ENCODE data around the gene KCTD6. TPM values are rescaled to one million over a fixed set of nuclear protein-coding genes. Genes with fewer than 3 reads are reported as not detected.

Gene KCTD6
- 10 to 100 TPM; 13.1 to 17.8 (median 16.3) TPM for total RNA-seq

- 0% methylated on average over 1 to 3 of the region's 104 CpGs for WGBS, 2 donors (ENCODE audit: low coverage in 1 of 2)
- no peaks in the 10 kb centered on the region for H3K27me3 ChIP-seq
- peak; percentile 39 to 62 for TF ChIP-seq POLR2A (IDR thresholded peaks at IDR 0.05)
- TF ChIP-seq EP300 (IDR thresholded peaks at IDR 0.05), result no peak
- TF ChIP-seq CTCF (IDR thresholded peaks at IDR 0.05), result peak; percentile 18 to 84 (median 76)
- TF ChIP-seq POLR2AphosphoS5 (IDR thresholded peaks at IDR 0.05), result peak; percentile 43
- H3K27ac ChIP-seq, result peak within 1 kb of the TSS; percentile 47 to 93 (median 91)
- H3K9me3 ChIP-seq, result no peaks in the 10 kb centered on the region
- peaks cover 3 to 58% (median 26%) of the 10 kb centered on the region in 3 donors for H3K4me1 ChIP-seq
- no peaks in the 10 kb centered on the region for H3K36me3 ChIP-seq
- ATAC-seq, result peak; percentile 97
- H3K4me3 ChIP-seq, result peak within 1 kb of the TSS; percentile 69 to 86
These were observed at the start of gene KCTD6 for GRCh38 chr3:58491506-58492402. KCTD6 (plus strand) TSS chr3:58492096; CDS start chr3:58498756, 6,660 bp downstream.

- Histone ChIP-seq H3K9me3 (peaks cover 0 to 36% (median 0%) of the 10 kb centered on the region in 3 donors), H3K27me3 (no peaks in the 10 kb centered on the region), H3K36me3 (no peaks in the 10 kb centered on the region), H3K4me1 (no peaks in the 10 kb centered on the region), H3K4me3 (no peak overlapping the region), H3K27ac (no peak overlapping the region)
- TF ChIP-seq CTCF (IDR thresholded peaks at IDR 0.05) (no peak), EP300 (IDR thresholded peaks at IDR 0.05) (no peak), POLR2A (IDR thresholded peaks at IDR 0.05) (no peak), POLR2AphosphoS5 (IDR thresholded peaks at IDR 0.05) (no peak)
- ATAC-seq, result no peak
- WGBS, 2 donors (ENCODE audit: low coverage in 1 of 2), result 33% methylated on average over 1 of the region's 1 CpG; no CpG with 5 or more reads in 1 of the 2 donors
These were observed 39.7 kb upstream of the KCTD6 start for GRCh38 chr3:58452176-58452575.

- no peak overlapping the region for H3K27ac ChIP-seq
- ATAC-seq, result no peak
- H3K9me3 ChIP-seq, result peaks cover 0 to 22% (median 0%) of the 10 kb centered on the region in 3 donors
- H3K27me3 ChIP-seq, result no peaks in the 10 kb centered on the region
- H3K36me3 ChIP-seq, result no peaks in the 10 kb centered on the region
- no peak overlapping the region for H3K4me3 ChIP-seq
- peaks cover 0 to 14% (median 0%) of the 10 kb centered on the region in 3 donors for H3K4me1 ChIP-seq
- WGBS, 2 donors (ENCODE audit: low coverage in 1 of 2), result 59 to 76% methylated on average over 3 to 4 of the region's 4 CpGs
- TF ChIP-seq POLR2A (IDR thresholded peaks at IDR 0.05), result no peak
- no peak for TF ChIP-seq EP300 (IDR thresholded peaks at IDR 0.05)
- TF ChIP-seq POLR2AphosphoS5 (IDR thresholded peaks at IDR 0.05), result no peak
- TF ChIP-seq CTCF (IDR thresholded peaks at IDR 0.05), result no peak
These were observed 32.7 kb upstream of the KCTD6 start for GRCh38 chr3:58459160-58459559.

- Histone ChIP-seq H3K4me3 (no peak overlapping the region), H3K27me3 (no peaks in the 10 kb centered on the region), H3K9me3 (no peaks in the 10 kb centered on the region), H3K36me3 (no peaks in the 10 kb centered on the region), H3K4me1 (peaks cover 0 to 14% (median 0%) of the 10 kb centered on the region in 3 donors), H3K27ac (no peak overlapping the region)
- TF ChIP-seq EP300 (IDR thresholded peaks at IDR 0.05) (no peak), CTCF (IDR thresholded peaks at IDR 0.05) (no peak), POLR2A (IDR thresholded peaks at IDR 0.05) (no peak), POLR2AphosphoS5 (IDR thresholded peaks at IDR 0.05) (no peak)
- 43% methylated on average over 1 of the region's 4 CpGs; no CpG with 5 or more reads in 1 of the 2 donors for WGBS, 2 donors (ENCODE audit: low coverage in 1 of 2)
- no peak for ATAC-seq
These were observed 29.1 kb upstream of the KCTD6 start for GRCh38 chr3:58462829-58463180.

Data from gastroesophageal sphincter (tissue), 4 donors.